OCI-LY7 (cell line): Measurements from ENCODE around the gene MPV17L.

Experiments used
- CTCF ChIP-seq: fragments of 200-600 bp; sonication (generic); conservative IDR thresholded peaks from 2 replicates; pipeline ENCODE4 v1.5.1; 2014; ENCODE audit warnings: mild to moderate bottlenecking, antibody characterized with exemption, low read length, moderate library complexity, mixed read lengths
- EZH2phosphoT487 ChIP-seq: fragments of 200-600 bp; sonication (generic); IDR thresholded peaks from 2 replicates; pipeline ENCODE4 v1.6.1; 2018; ENCODE audit warnings: low read depth, borderline replicate concordance, mild to moderate bottlenecking, mixed run types, antibody characterized with exemption, low read length, moderate library complexity, mixed read lengths

- TF ChIP-seq CTCF (peak; percentile 25; the same call in 1 of the 2 replicates), EZH2phosphoT487 (no peak)
Measured at GRCh38 chr16:15457958-15458357, 62.4 kb downstream of the MPV17L start.
